Activated CD4-positive, CD25-positive, alpha-beta regulatory T cell treated with anti-CD3 and anti-CD28 coated beads, Interleukin-2, amount 50 U/mL, for 16 hours (primary cell): ENCODE results near the gene GNAI1.
"Not testable (repeated sequence)": the region's sequence is repeated elsewhere in the genome, so short reads cannot be mapped to it uniquely, and the experiment has no call there.

Source experiments
- DNase-seq: peaks from one replicate; pipeline ENCODE4 v3.0.0-alpha.2; 2020; ENCODE audit warnings: low read depth, low spot score

The GNAI1 gene

DNA sequence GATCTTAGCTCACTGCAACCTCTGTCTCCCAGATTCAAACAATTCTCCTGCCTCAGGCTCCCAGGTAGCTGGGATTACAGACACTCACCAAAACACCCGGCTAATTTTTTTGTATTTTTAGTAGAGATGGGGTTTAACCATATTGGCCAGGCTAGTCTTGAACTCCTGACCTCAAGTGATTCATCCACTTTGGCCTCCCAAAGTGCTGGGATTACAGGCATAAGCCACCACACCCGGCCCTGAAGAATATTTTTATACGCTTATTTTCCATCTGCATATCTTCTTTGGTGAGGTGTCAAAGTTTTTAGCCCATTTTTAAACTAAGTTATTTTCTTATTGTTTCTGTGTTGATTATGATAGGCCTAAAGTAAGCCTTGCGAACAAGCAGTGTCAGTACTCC, 23.1 kb downstream of the GNAI1 start:
- DNase-seq = not testable (repeated sequence)

GRCh38 chr7:80159802-80160201, 25.2 kb downstream of the GNAI1 start:
- DNase-seq = no peak

GRCh38 chr7:80161466-80161865, 26.8 kb downstream of the GNAI1 start:
- DNase-seq = no peak

- DNase-seq = no peak
These were observed 30.5 kb downstream of the GNAI1 start for GRCh38 chr7:80165177-80165576.

- no peak for DNase-seq
These were observed 35.8 kb downstream of the GNAI1 start for GRCh38 chr7:80170445-80170844.

DNA sequence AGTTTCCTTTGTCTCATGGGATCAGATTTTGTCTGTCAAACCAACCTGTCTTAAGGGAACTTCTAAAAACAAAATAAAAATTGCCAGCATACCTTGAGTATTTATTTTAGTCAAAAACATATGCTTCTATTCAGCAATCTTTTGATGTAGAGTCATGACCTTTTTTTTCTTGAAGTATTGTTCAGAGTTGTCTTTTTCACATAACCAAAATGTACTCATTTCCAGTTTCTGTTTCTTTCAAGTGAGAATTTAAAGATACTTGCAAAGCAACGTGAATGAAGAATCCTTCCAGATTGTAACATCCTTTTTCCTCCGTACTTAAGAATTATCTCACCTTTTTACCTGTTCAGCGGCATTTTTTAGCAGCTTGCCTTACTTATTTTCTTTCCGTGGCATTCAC, 37.8 kb downstream of the GNAI1 start:
- DNase-seq = no peak

DNA sequence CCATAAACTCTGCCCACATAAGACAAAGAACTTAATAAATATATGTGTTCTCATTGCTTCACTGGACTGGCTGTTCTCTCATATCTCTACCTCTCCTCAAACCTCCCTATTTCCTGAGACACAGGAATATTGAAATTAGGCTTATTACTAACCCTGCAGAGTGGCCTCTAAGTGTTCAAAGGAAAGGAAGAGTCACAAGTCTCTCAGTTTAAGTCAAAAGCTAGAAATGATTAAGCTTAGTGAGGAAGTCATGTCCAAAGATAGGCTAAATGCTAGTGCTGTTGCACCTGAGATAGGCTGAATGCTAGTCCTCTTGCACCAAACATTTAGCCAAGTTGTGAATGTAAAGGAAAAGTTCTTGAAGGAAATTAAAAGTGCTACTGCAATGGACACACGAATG, 41.1 kb downstream of the GNAI1 start:
- DNase-seq = no peak

DNA sequence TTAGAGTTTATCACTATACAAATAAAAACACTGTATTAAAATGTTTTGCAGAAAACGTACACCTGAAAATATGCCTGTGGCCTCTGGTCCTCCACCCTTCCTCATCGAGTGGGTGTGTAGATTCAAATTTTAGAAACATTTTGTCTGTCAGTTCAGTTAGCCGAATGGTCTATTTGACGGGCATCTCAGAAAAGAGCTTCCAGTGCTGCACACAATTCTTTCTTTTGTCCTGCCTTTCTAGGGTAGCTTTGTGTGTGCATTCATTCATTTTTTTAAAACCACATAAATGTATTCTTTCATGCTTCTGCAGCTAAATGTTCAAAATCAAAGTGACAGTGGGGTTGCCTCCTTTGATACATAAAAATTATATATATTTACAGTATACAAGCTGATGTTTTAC, 46.8 kb downstream of the GNAI1 start:
- DNase-seq = no peak

- DNase-seq = no peak
These were observed 48.1 kb downstream of the GNAI1 start for GRCh38 chr7:80182630-80183276.

DNA sequence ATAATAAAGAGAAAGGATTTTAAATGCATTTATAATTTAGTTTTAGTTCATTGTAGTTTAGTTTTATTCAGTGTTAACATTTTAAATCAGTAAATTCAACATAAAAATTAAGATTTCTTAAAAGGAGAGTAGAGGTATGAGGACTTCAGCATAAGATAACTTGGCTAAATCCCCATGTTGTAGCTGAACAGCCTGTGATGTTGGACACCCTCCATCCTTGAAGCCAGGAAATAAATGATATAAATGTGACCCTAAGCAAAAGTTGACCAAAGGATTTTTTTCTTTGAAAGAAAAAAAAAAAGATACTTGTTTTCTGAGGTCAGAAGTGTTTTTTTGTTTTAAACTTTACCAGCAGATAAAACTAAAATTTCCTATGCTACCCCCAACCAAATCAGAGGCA, 48.7 kb downstream of the GNAI1 start:
- DNase-seq = no peak

- DNase-seq = no peak
These were observed 49.5 kb downstream of the GNAI1 start for GRCh38 chr7:80183900-80184685.

DNA sequence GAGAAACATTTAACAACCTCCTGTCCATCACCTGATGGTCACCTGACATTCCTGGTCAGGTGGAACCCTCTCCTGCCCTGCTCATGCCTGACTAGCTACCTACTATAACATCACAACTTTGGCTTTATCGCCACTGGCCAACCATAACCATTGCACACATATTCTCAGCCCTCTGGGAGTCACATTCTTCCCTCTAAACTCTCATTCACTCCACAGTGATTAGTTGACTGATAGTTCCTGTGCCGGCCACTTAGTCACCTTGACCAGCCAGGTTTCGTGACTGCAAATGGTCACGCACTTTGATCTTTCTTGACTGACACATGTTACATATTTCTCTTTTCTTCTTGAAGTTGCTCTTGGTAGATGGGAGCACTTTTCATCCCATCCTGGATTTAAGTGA, 50.1 kb downstream of the GNAI1 start:
- DNase-seq = no peak

GRCh38 chr7:80185571-80185970, 50.9 kb downstream of the GNAI1 start:
- DNase-seq = no peak

- DNase-seq = no peak
These were observed 52.1 kb downstream of the GNAI1 start for GRCh38 chr7:80186721-80187120.

DNA sequence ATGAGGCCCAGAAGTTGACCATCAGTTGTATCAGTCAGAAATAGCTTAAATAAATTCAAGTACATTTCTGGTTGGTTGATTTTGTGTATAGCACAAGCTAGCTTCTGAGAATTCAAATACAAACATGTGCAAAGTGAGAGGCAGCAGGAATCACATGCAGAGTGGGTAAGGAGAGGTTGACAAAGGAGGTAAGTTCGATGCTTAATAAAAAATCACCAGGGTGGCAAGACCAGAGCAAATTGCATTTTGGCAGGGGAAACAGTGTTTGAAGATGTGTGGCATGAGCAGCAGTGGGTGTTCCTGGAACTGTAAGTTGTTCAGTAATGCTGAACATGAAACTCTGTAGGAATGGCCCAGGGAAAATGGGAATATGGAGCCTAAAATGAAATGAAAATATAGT, 52.6 kb downstream of the GNAI1 start:
- DNase-seq = no peak

GRCh38 chr7:80187727-80188126, 53.1 kb downstream of the GNAI1 start:
- DNase-seq = no peak

DNA sequence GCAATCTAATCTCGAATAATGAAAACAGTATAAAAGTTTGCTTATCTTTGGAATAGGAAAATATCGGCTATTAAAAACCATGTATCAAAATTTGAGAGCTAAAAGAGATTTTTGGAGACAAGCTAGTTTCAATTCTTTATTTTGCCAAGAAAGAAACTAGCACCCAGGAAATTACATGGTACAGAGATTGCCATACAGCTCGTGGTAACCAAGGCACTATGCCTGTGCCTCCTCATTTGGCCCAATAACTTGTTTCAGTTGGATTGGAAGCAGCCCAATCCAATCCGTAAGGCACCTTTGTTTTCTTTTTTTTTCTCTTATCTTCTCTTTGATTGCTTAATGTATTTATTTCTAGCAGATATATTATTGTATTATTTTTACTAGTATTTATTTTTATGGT, 55.0 kb downstream of the GNAI1 start:
- no peak for DNase-seq

- no peak for DNase-seq
These were observed 63.0 kb downstream of the GNAI1 start for GRCh38 chr7:80197627-80198026.

GRCh38 chr7:80199051-80199450, 64.4 kb downstream of the GNAI1 start:
- no peak for DNase-seq

GRCh38 chr7:80204454-80204853, 69.8 kb downstream of the GNAI1 start:
- no peak for DNase-seq

- DNase-seq = no peak
These were observed 70.3 kb downstream of the GNAI1 start for GRCh38 chr7:80204919-80205318.

- DNase-seq = no peak
These were observed 72.1 kb downstream of the GNAI1 start for GRCh38 chr7:80206763-80207162.

DNA sequence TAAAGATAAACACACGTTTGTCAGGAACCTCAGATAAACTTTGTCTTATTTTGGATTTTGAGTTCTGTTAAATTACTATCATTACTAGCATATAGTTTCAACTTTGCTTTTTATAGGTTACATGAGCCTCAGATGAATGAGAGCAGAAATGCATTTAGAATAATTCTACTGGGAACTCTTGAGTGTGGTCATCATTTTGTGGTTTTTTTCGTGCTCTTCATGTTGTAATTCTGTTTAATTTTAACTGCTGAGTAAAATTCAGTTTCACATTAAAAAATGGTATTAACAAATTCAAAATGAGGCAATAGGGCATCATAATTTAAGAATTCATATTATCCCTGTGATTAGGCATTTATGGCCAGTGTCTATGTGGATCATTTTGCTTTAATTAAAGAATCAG, 72.9 kb downstream of the GNAI1 start:
- DNase-seq = no peak
